ENCODE measurements around the gene GSTO2.

DNA sequence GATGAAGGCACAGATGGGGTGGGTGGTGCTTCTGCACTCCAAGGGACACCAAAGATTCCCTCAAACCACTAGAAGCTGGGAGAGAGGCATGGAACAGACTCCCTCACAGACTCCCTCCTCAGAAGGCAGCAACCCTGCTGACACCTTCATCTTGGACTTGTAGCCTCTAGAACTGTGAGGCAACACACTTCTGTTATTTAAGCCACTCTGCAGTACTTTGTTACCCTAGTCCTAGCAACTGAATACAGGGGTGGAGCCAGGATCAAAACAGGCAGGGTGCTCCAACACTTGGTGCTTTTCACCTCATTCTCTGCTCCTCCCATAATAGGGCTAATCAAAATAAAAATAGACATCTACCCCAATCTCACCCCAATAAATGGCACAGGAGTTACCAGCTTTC, 16.6 kb upstream of the GSTO2 start:
- TF ChIP-seq POLR2AphosphoS5 (IDR thresholded peaks at IDR 0.05; ENCODE audit: borderline replicate concordance, low read depth, low read length) (no peak), EZH2 (IDR thresholded peaks at IDR 0.05) (no peak), FOXP2 (optimal IDR thresholded peaks at IDR 0.05; ENCODE audit: control extremely low read depth, extremely low read length, insufficient read depth) (no peak)

Measured in SK-N-MC (cell line).